ENCODE measurements around the gene REXO4.

- no peak for TF ChIP-seq CTCF (IDR thresholded peaks at IDR 0.05)
- TF ChIP-seq POLR2A (IDR thresholded peaks at IDR 0.05): no peak
These were observed 6.4 kb upstream of the REXO4 start for GRCh38 chr9:133424187-133424586.

All from esophagus squamous epithelium (tissue), 4 donors.